HG03159 (cell line): Measurements from ENCODE around the gene BCKDHB.
"Not testable (repeated sequence)": the region's sequence is repeated elsewhere in the genome, so short reads cannot be mapped to it uniquely, and the experiment has no call there.

Source experiments
- ATAC-seq: cut with Tn5 transposase; IDR thresholded peaks from one replicate; pipeline ENCODE4 v1.9.1; 2021; ENCODE audit warnings: mild to moderate bottlenecking, moderate library complexity; ENCODE audit not compliant: unreplicated experiment

Gene BCKDHB

GRCh38 chr6:80203283-80203682 is 96.8 kb downstream of the BCKDHB start:
- ATAC-seq = no peak

DNA sequence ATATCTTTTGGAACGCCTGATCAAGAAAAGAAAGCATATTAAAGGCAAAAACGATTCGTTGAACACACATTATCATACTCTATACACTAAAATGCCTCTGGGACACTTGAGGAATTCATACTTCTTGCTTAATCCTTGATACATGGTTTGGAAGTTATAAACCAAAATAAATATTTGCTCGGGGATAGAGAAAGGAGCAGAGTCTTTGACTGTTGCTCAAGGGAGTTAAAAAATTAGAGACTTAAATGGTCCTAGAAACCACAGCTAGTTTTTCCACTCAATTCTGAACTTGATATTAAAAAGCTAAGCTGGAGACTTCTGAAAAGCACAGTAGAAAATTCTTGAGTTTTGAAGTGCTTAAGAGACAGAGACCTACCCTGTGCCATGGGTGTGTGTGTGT is 98.9 kb downstream of the BCKDHB start:
- no peak for ATAC-seq

GRCh38 chr6:80206758-80207157 is 100.3 kb downstream of the BCKDHB start:
- no peak for ATAC-seq

DNA sequence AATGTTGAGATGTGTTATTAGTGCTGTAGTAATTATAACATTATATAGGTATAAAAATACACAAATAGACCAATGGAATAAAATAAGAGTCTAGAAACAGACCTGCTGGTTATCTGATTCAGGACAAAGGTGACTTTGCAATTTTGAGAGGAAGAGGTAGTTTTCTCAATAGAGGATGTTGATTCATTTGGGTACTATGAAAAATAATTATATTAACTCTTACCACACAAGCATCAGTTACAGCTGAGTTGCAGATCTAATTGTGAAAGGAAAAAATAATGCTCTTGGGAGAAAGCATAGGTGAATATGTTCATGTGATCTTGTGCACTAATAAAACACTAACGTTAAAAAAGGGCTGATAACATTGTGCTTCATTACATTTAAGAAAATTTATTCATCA is 103.0 kb downstream of the BCKDHB start:
- peak; percentile 52 for ATAC-seq

DNA sequence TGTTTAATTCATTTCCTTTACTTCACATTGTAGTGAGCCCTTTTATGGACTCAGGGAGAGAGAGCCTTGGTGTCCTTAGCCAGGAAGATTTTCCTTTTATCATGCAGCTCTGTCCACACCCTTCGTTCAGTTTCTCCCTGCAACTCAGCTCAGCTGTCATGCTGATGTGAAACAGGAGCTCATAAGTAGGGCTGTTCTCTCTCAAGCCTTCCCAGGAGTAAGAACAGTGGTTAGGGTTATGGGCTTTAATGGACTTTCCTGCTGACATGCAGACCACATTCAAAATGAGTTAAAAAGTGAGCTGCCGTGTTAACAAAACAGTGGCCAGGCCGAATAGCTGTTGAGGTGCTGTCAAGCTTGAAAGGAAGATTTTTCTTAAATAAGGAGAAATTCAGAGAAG is 104.1 kb downstream of the BCKDHB start:
- no peak for ATAC-seq

GRCh38 chr6:80211286-80211685 is 104.8 kb downstream of the BCKDHB start:
- no peak for ATAC-seq

DNA sequence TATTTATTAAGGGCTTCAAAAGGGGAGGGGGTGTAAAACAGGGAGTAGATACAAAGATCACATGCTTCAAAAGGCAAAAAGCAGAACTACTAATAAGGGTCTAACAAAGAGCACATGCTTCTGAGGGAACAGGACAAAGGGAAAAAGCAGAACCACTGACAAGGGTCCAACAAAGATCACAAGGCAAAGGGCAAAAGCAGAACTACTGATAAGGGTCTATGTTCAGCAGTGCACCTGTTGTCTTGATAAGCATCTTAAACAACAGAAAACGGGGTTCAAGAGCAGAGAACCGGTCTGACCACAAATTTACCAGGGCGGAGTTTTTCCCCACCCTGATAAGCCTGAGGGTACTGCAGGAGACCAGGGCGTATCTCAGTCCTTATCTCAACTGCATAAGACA is 105.4 kb downstream of the BCKDHB start:
- ATAC-seq = not testable (repeated sequence)

DNA sequence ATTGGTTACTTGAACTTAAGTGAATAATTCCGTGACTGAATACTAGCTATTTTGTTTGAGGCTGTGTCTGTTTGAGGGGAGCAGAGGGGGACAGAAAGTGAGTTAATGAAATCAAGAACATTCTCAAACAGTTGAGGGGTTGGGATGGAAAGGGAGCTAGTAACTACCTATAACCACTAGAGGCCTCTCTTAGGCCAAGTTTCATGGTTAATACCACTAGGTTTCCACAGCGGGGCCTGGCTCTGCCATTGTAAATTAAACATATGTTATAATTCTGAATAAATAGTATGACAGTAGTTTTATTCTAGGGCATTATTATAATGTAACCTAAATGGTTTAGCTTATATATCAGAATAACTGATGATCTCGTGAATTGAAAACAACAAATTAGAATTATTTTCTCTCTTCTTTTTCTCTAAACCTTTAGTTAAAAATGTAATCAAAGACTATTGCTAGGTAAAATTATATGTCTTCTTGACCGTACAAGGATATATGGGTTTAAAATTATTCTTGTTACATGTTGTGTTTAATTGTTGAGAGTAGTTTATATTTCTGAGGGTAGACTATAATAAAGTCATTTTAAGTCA is 108.1 kb downstream of the BCKDHB start:
- ATAC-seq = peak; percentile 97

- no peak for ATAC-seq
Observed at GRCh38 chr6:80215063-80215462, 108.6 kb downstream of the BCKDHB start.

GRCh38 chr6:80217794-80218193 is 111.3 kb downstream of the BCKDHB start:
- ATAC-seq = no peak

- ATAC-seq = no peak
Observed at GRCh38 chr6:80223743-80224212, 117.3 kb downstream of the BCKDHB start.

DNA sequence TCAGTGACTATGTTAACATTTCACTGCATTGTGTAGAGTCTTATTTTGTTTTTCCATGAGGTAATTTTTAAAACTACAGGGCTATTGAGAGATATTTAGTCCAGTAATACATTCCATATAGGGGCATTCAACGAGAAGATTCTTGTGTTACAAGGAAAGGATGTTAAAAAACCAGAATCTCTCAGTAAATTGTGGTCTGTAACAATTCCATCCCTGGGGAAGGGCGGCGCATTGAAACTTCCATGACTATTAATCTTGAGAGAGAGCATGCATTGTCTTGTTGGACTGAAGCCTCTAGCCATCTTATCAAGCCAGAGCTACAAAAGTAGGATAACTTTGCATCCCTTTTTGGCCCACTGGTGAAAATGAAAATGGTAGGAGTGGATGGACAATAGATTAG is 119.7 kb downstream of the BCKDHB start:
- ATAC-seq = no peak

GRCh38 chr6:80226699-80227098 is 120.2 kb downstream of the BCKDHB start:
- ATAC-seq = no peak

- no peak for ATAC-seq
Observed at GRCh38 chr6:80227545-80228105, 121.2 kb downstream of the BCKDHB start.

DNA sequence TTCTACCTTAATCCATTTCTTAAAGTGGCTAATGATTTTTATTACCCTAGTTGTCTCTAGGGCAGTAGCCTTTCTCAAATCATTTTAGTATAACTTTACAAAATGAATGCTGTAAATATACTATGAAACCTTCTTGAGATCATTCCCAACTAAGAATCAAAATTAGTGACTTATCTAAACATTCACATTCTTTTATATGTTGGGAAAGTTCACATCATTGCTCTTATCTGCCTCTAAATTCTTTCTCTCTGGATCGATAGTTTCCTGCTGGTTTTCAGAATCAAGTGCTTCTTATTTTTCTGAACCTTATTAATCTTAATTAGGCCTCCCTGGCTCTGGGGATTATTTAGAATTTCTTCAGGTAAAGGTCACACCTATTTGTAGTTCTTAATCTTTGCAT is 126.8 kb downstream of the BCKDHB start:
- no peak for ATAC-seq

GRCh38 chr6:80233958-80234357 is 127.5 kb downstream of the BCKDHB start:
- ATAC-seq = no peak

- ATAC-seq = no peak
Observed at GRCh38 chr6:80234401-80234800, 127.9 kb downstream of the BCKDHB start.

GRCh38 chr6:80234908-80235307 is 128.4 kb downstream of the BCKDHB start:
- no peak for ATAC-seq

GRCh38 chr6:80235647-80236046 is 129.2 kb downstream of the BCKDHB start:
- no peak for ATAC-seq

GRCh38 chr6:80238754-80239153 is 132.3 kb downstream of the BCKDHB start:
- ATAC-seq = not testable (repeated sequence)

GRCh38 chr6:80245043-80245442 is 138.6 kb downstream of the BCKDHB start:
- no peak for ATAC-seq

DNA sequence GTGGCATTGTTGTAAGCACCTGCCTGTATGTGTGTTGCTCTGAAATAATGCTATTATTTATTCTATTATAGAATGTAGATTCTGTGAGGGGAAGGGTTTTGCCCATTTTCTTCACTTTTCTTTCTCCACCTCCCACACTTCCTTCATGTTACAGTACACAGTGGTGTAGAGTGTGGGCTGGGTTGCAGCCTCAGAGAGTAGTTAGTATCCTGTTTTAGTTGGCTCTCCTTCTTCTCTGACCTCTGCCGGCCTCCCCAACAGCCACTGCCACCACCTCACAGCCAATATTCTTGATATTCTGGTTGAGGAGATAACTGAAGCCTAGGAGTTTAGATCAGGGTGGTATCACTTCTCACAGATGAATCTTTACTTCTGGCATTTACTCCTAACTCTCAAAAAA is 143.4 kb downstream of the BCKDHB start:
- ATAC-seq = no peak

DNA sequence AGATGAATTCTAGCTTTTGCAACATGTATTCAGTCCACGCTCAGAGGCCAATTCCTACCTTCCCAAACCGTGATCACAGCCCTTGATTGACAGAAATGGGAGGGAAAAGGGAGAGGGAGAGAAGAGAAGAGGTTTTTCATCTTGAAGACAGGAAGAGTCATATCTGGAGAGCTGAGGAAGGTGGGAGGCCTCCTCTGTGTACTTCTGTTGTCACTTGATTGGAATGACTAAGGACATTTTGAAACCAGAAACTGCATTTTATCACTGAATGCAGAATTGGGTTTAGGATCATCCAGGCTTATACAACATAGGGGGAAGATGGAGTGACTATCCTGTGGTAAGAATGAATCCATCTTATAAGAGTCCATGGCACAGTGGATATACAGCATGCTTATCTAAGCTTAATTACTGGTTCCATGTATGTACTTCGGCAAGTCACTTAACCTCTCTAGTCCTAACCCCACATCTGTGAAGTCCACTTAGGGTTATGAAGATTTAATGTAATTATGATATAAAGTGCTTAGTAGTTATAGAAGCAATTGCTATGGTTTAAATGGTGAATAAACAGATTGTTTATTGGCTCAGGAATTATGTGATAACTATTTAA is 144.0 kb downstream of the BCKDHB start:
- no peak for ATAC-seq
